Measurements from ENCODE around the gene PCCA.

GRCh38 chr13:100440751-100441425, 352.0 kb downstream of the PCCA start:
- no peak for TF ChIP-seq POLR2A (IDR thresholded peaks at IDR 0.05)
- TF ChIP-seq CTCF (IDR thresholded peaks at IDR 0.05), result no peak

Measured in breast epithelium (tissue), 3 donors.